Smooth muscle cell (in vitro differentiated cells): Measurements from ENCODE around the gene TUBA8. TPM values are rescaled to one million over a fixed set of nuclear protein-coding genes. Genes with fewer than 3 reads are reported as not detected.

Experiments
- DNase-seq: peaks from one replicate; lab custom pipeline; 2025; ENCODE audit not compliant: unreplicated experiment; lab: John Stamatoyannopoulos, UW
- H2AFZ ChIP-seq: fragments of 200-600 bp; sonication (generic); 2 replicates; pipeline ENCODE4 v1.6.0; 2016; ENCODE audit warnings: antibody characterized with exemption, low read depth, mild to moderate bottlenecking
- H3F3A ChIP-seq: fragments of 200-600 bp; sonication (generic); 2 replicates; pipeline ENCODE4 v1.6.0; 2017; ENCODE audit warnings: antibody characterized with exemption, low read depth
- H3K27ac ChIP-seq: fragments of 200-600 bp; sonication (generic); 2 replicates; pipeline ENCODE4 v1.5.1; 2016; ENCODE audit warnings: low read depth, mild to moderate bottlenecking
- H3K27me3 ChIP-seq: fragments of 200-600 bp; sonication (generic); 2 replicates; pipeline ENCODE4 v1.6.1; 2016; ENCODE audit warnings: low read depth, mild to moderate bottlenecking
- H3K36me3 ChIP-seq: fragments of 200-600 bp; sonication (generic); 2 replicates; pipeline ENCODE4 v1.5.1; 2016; ENCODE audit warnings: low read depth
- H3K4me1 ChIP-seq: fragments of 200-600 bp; sonication (generic); 2 replicates; pipeline ENCODE4 v1.5.1; 2016; ENCODE audit warnings: low read depth
- H3K4me2 ChIP-seq: fragments of 200-600 bp; sonication (generic); 2 replicates; pipeline ENCODE4 v1.6.0; 2016; ENCODE audit warnings: mild to moderate bottlenecking
- H3K4me3 ChIP-seq: fragments of 200-600 bp; sonication (generic); 2 replicates; pipeline ENCODE4 v1.5.1; 2016; ENCODE audit warnings: mild to moderate bottlenecking
- H3K79me2 ChIP-seq: fragments of 200-600 bp; sonication (generic); 2 replicates; pipeline ENCODE4 v1.6.0; 2016; ENCODE audit warnings: low read depth, mild to moderate bottlenecking
- H3K9ac ChIP-seq: fragments of 200-600 bp; sonication (generic); 2 replicates; pipeline ENCODE4 v1.6.0; 2016; ENCODE audit warnings: low read depth
- H3K9me3 ChIP-seq: fragments of 200-600 bp; sonication (generic); replicated peaks from 2 replicates; pipeline ENCODE4 v1.5.1; 2016; ENCODE audit warnings: low read depth
- H4K20me1 ChIP-seq: fragments of 200-600 bp; sonication (generic); 2 replicates; pipeline ENCODE4 v1.6.0; 2016; ENCODE audit warnings: low read depth
- WGBS: methylation state at CpG from one replicate; pipeline ENCODE4 v1.1.7; 2016; ENCODE audit warnings: low lambda C conversion rate; 5-methylcytosine and 5-hydroxymethylcytosine counted together
- polyA plus RNA-seq: library from polyadenylated mRNA; unstranded; fragments of >200 nt; fragmentation: Nextera tagmentation; extraction: Ambion mirVana; gene quantifications from 2 replicates; pipeline ENCODE4 v1.2.1, GENCODE V29; 2016
- total RNA-seq: library from RNA; depleted of rRNA; stranded (reverse); fragments of >200 nt; gene quantifications from 2 replicates; pipeline ENCODE4 v1.2.3, GENCODE V29; 2014
- TF ChIP-seq, protein P1 (sequence below): fragments of 200-600 bp; sonication (generic); IDR thresholded peaks from 2 replicates; pipeline ENCODE4 v1.5.1; 2017; ENCODE audit warnings: borderline replicate concordance, mild to moderate bottlenecking, antibody characterized with exemption; ENCODE audit not compliant: insufficient read depth, poor library complexity, severe bottlenecking

TUBA8 gene
- total and polyA plus RNA-seq, 2 experiments from 2014 or later, result 0.40 to 0.55 TPM

DNA sequence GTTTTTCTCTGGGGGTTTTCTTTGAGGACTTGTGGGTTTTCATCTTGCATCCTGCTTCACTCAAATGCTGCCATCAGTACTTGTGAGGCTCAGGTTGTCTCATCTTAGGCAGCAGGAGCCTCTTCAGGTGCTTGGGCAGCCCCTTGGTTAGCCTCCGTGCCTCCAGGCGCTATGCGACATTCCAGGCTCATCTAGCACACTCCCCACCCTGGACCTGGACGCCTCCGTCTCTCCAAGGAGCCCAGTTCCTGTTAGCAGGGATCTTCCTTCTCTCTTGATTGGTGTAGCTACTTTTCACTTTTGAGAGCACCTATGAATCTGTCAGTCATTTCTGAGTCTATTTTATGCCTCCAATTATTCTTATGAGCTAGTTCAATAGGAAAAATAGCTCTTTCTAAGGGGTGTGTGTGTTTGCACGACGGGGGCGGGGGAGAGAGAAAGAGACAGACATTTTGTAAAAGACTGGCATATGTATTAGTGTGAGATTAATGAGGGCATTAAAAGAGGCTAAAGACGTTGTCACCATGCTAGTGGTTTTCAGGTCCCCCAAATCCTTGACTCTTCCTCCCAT lies 7.8 kb downstream of the TUBA8 start:
- Histone ChIP-seq H3F3A (no peaks in the 10 kb centered on the region), H3K9me3 (no peaks in the 10 kb centered on the region), H3K4me1 (no peaks in the 10 kb centered on the region), H4K20me1 (no peaks in the 10 kb centered on the region), H3K27me3 (no peaks in the 10 kb centered on the region), H3K79me2 (no peaks in the 10 kb centered on the region), H3K27ac (no peak overlapping the region), H3K36me3 (no peaks in the 10 kb centered on the region), H3K9ac (no peak overlapping the region), H3K4me2 (no peak overlapping the region), H3K4me3 (no peak overlapping the region), H2AFZ (no peak overlapping the region)
- no peak for DNase-seq
- TF ChIP-seq, protein P1, sequence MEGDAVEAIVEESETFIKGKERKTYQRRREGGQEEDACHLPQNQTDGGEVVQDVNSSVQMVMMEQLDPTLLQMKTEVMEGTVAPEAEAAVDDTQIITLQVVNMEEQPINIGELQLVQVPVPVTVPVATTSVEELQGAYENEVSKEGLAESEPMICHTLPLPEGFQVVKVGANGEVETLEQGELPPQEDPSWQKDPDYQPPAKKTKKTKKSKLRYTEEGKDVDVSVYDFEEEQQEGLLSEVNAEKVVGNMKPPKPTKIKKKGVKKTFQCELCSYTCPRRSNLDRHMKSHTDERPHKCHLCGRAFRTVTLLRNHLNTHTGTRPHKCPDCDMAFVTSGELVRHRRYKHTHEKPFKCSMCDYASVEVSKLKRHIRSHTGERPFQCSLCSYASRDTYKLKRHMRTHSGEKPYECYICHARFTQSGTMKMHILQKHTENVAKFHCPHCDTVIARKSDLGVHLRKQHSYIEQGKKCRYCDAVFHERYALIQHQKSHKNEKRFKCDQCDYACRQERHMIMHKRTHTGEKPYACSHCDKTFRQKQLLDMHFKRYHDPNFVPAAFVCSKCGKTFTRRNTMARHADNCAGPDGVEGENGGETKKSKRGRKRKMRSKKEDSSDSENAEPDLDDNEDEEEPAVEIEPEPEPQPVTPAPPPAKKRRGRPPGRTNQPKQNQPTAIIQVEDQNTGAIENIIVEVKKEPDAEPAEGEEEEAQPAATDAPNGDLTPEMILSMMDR, result no peak
- 81% methylated on average over 9 of the region's 9 CpGs for WGBS

- Histone ChIP-seq H3K9ac (no peak overlapping the region), H3K27ac (no peak overlapping the region), H3K27me3 (no peaks in the 10 kb centered on the region), H3K4me2 (no peak overlapping the region), H2AFZ (no peak overlapping the region), H3F3A (no peaks in the 10 kb centered on the region), H3K9me3 (no peaks in the 10 kb centered on the region), H4K20me1 (no peaks in the 10 kb centered on the region), H3K36me3 (no peaks in the 10 kb centered on the region), H3K4me1 (no peaks in the 10 kb centered on the region), H3K4me3 (no peak overlapping the region), H3K79me2 (no peaks in the 10 kb centered on the region)
- TF ChIP-seq, protein P1, result no peak
- no peak for DNase-seq
- WGBS, result 92% methylated on average over 18 of the region's 18 CpGs
Observed at GRCh38 chr22:18119409-18120110, 9.0 kb downstream of the TUBA8 start.

GRCh38 chr22:18120857-18121256 lies 10.2 kb downstream of the TUBA8 start:
- Histone ChIP-seq H3K9me3 (no peaks in the 10 kb centered on the region), H3K27me3 (no peaks in the 10 kb centered on the region), H3K4me3 (no peak overlapping the region), H4K20me1 (no peaks in the 10 kb centered on the region), H3K4me2 (no peak overlapping the region), H3K4me1 (no peaks in the 10 kb centered on the region), H3K9ac (no peak overlapping the region), H3K27ac (no peak overlapping the region), H3F3A (no peaks in the 10 kb centered on the region), H2AFZ (no peak overlapping the region), H3K79me2 (no peaks in the 10 kb centered on the region), H3K36me3 (no peaks in the 10 kb centered on the region)
- TF ChIP-seq, protein P1, result no peak
- 87% methylated on average over 4 of the region's 4 CpGs for WGBS
- no peak for DNase-seq

GRCh38 chr22:18121506-18121905 lies 10.9 kb downstream of the TUBA8 start:
- no peaks in the 10 kb centered on the region for H3K36me3 ChIP-seq
- DNase-seq, result no peak
- H3K27me3 ChIP-seq, result no peaks in the 10 kb centered on the region
- H3K9ac ChIP-seq, result no peak overlapping the region
- H3K27ac ChIP-seq, result no peak overlapping the region
- no peaks in the 10 kb centered on the region for H3K9me3 ChIP-seq
- no peaks in the 10 kb centered on the region for H3K4me1 ChIP-seq
- WGBS, result 86% methylated on average over 13 of the region's 13 CpGs
- H2AFZ ChIP-seq, result no peak overlapping the region
- no peak overlapping the region for H3K4me2 ChIP-seq
- H3F3A ChIP-seq, result no peaks in the 10 kb centered on the region
- H3K4me3 ChIP-seq, result no peak overlapping the region
- H4K20me1 ChIP-seq, result no peaks in the 10 kb centered on the region
- TF ChIP-seq, protein P1, result no peak
- H3K79me2 ChIP-seq, result no peaks in the 10 kb centered on the region
